GM18951 (cell line): Measurements from ENCODE around the gene RXRA.

Experiments used
- POLR2A ChIP-seq: IDR thresholded peaks from 4 replicates; pipeline ENCODE4 v1.6.1; 2011; ENCODE audit warnings: mild to moderate bottlenecking; ENCODE audit not compliant: insufficient read length, insufficient read depth; ENCODE audit errors: extremely low read depth
- in situ Hi-C: fragments of 300-500 bp; cut with MboI; formaldehyde crosslinking; loops from one replicate; pipeline ENCODE4 v1.12.0; 2022; ENCODE audit warnings: low sequenced_read_pairs, mixed read lengths, inconsistent platforms; ENCODE audit not compliant: unreplicated experiment

Gene RXRA

GRCh38 chr9:134357631-134358025 is 31.4 kb downstream of the RXRA start:
- in situ Hi-C loops, result no loop called here
- no peak for TF ChIP-seq POLR2A

DNA sequence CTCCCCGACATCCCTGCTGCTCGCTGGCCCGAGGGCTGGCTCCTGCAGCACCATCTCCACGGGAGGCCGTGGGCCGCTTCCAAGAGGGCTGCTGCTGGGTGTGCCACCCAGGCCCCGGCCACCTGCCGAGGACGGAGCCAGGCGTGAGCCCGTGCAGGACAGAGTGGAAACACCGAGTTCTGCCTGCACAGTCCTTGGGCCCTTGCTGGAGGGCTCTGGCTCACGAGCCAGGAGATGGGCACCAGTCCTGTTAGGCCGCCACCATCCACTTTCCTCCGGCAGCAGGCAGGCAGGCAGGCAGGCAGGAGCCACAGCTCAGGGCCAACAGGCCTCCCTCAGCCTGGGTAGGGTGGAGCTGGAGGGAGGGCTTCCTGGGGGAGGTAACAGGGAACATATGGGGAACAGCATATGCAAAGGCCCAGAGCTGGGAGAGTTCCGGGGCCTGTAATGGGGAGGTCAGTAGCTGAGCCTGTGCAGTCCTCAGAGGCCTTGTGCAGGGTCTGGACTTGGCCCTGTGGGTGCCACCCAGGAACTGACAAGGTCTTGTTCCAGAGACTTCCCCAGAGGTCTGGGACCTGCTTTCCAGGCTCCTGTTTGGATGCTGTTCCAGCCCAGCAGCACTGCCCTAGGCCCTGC is 31.9 kb downstream of the RXRA start:
- in situ Hi-C loops, result no loop called here

DNA sequence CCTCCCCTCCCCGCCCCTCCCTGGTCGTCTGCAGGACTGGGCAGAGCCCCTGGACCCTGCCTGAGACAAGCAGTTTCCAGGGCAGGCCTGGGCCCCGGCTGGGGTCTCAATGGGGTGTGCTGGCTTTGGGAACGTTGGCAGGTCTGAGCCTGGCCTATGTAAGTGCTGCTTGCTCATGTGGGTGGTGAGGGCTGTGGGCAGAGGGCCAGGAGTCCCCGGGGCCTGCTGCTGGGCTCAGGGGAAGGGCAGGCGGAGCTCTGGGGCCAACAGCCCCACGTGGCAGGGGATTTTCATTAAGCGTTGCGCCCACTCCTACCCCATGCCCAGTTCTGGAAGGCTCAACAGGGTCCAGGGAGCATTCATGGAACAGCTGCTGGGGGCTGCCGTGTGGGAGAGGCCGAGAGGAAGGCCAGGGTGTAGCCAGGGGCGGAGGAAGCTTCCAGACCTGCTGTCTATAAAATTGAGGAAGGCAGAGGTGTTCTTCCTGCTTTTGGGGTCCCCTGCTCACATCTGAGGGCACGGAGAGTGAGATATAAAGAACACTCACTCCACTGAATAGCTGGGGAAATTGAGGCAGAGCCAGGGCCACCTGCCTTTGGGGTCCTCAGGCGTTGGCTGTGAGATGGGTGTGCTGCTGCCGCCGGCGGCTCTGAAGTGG is 32.5 kb downstream of the RXRA start:
- in situ Hi-C loops, result no loop called here
- no peak for TF ChIP-seq POLR2A

More for the DNA sequence above, 31.9 kb downstream of the RXRA start:
- TF ChIP-seq POLR2A, result no peak

DNA sequence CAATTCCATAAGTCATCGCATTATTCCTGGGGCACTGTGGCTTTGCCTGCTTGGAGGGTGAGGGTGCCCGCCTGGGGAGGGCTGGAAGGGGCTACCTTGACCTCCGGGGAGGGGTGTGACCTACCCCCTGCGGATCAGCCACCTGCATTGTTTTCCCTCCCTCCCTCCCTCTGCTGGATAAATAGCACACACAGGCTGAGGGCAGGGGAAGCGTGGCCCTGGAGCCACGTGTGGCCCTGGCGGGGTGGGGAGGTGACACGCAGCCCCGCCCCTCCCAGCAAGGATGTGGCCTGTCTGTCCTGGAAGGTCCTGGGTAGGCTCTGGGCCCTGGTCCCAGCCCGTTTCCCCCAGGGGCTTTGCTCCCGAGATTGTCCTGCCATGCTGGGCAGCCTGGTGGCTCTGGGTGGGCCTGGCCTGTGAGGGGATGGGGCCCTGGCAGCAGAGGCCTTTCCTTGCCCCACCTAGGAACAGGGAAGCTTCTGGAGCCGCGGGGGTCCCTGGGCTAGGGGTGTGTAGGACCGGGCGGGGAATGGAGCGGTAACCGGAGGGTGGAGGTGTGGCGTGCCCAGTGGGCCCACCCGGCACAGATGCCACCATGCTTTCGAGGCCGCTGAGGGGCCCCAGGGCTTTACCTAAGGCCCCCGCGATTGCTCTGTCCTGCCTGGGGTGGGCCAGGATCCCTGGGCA is 33.4 kb downstream of the RXRA start:
- in situ Hi-C loops, result no loop called here
- TF ChIP-seq POLR2A, result no peak

- in situ Hi-C loops, result no loop called here
- no peak for TF ChIP-seq POLR2A
Measured at GRCh38 chr9:134360180-134360759, 34.0 kb downstream of the RXRA start.

DNA sequence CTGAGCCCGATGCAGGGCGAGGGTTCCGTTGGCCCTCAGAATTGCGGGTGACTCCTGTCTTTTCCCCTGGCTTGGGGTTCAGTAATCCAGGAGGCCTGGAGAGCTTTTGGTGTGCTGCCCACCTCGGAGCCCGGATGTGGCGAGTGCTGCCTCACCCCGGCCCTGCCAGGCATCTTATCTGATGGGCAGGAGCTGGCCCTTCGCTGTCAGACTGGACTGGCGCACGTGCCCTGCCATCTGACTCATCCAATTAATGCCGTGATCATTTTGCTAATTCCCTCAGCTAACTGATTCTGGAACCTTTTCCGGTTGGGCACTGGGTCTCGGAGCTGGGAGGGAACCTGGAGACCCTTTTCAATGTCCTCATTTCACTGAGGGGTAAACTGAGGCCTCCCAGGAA is 34.6 kb downstream of the RXRA start:
- TF ChIP-seq POLR2A, result no peak
- in situ Hi-C loops, result no loop called here

- no peak for TF ChIP-seq POLR2A
Measured at GRCh38 chr9:134361426-134361825, 35.2 kb downstream of the RXRA start.

GRCh38 chr9:134361843-134362414 is 35.7 kb downstream of the RXRA start:
- TF ChIP-seq POLR2A, result no peak
- in situ Hi-C loops, result no loop called here

More at GRCh38 chr9:134361426-134361825, 35.2 kb downstream of the RXRA start:
- in situ Hi-C loops, result no loop called here

DNA sequence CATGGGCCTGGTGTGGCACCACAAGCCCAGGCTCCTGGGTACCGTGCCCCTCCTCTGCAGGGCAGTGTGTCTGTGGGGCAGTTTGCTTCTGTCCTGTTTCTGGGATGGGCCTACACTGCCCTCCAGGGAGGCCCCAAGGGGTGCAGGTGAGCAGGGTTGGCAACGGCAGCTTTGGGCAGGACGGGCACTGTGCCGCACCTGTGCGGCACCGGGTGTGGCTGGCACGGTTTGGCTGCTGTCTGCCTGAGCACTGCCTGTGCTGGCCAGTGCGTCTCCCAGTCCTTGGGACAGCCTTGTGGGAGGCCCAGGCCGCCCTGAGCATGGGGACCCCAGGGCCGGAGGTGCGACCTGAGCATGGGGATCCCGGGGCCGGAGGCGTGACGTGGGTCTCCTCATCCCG is 37.2 kb downstream of the RXRA start:
- TF ChIP-seq POLR2A, result no peak
- in situ Hi-C loops, result no loop called here

DNA sequence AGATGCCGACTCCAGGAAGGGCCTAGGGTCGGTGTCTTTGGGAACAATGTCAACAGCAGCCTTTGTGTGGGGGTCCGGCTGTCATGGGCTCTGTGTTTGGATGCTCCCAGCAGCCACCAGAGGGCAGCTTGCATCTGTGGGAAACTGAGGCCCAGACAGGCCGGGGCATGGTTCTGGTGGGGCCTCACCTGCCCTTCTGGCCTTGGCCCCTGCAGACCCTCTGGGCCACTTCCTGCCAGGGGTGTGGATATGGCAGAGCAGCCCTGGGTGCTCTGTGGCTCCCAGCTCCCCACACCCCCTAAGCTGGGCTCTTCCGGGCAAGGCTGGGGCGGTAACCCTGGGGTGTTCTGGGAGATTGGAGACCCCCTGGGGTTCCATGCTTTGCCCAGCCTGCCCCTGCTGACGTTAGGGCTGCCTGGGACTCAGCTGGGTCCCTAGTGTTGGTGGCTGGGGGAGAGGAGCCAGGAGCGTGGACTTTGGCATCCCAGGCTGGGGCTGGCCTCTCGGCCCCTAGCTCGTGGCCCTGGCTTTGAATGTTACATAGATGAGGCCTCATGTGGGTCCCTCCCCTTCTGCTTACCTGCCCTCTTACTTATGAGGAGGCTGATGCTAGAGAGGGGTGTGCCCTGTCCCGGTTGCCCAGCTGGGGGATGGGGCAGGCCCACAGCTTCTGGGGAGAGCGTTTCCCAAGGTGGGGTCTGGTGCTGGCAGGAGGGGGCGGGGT is 38.3 kb downstream of the RXRA start:
- no peak for TF ChIP-seq POLR2A

DNA sequence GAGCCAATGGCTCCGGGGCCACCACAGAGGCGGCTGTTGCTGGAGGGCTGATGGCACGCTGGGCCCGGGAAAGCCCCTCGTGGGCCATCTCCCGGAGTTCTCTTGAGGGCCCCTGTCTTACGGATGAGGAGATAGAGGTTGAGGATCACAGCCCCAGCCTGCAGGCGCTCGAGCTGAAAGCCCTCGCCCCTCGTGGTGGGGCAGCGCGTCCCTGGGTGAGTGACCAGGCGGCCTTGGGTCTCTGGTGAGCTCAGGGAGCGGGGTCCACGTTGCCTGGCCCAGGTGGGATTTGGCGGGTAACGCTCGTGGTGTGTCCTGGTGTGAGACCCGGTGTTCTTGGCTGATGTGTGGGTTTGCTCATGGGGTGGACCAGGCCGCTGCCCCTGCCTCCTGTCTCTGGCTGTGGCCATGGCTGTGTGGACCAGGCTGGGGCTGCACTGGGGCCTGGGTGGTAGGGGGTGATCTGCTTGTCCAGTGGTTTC is 38.9 kb downstream of the RXRA start:
- in situ Hi-C loops, result no loop called here
- no peak for TF ChIP-seq POLR2A

More for the DNA sequence above, 38.3 kb downstream of the RXRA start:
- in situ Hi-C loops, result no loop called here

- no peak for TF ChIP-seq POLR2A
- in situ Hi-C loops, result no loop called here
Measured at GRCh38 chr9:134365791-134366222, 39.6 kb downstream of the RXRA start.

DNA sequence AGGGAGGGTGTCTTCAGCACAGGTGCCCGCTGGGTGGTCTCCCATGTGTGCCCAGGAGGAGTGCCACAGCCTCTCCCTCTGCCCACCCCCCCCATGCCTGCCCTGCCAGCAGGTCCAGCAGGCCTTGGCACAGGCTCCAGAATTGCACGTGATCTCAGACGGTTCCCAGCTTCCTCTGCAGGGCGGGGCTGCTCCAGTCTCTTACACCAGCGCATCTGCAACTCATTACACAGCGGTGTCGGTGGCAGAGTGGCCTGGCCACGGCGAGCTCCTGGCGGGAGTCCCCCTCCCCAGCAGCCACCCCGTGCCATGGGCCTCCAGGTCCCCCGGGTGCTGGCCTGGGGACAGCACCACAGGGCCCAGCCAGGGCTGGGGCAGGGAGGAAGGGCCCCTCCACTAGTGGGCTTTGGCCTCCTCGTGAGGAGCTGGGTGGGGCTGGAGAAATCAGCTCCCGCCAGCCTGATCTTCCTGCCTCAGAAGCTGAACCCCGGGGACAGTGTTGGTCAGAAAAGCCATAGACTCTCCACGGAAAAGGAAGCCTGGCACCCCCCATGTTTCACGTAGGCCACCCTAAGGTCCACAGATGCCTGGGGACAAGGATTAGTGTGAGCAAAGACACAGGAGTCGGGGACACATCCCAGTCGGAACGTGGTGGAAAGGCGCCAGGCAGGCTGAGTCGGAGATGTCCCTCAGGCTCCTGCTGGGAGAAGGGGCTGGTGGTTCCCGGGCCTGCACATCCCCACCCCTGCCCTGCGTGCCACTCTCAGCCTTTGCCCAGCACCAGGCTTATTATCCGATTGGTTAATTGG is 40.2 kb downstream of the RXRA start:
- TF ChIP-seq POLR2A, result no peak
- in situ Hi-C loops, result no loop called here
